CD4-positive, alpha-beta memory T cell (primary cell): Measurements from ENCODE around the gene CAMSAP1. TPM values are rescaled to one million over a fixed set of nuclear protein-coding genes. Genes with fewer than 3 reads are reported as not detected.
"Not testable (repeated sequence)": the region's sequence is repeated elsewhere in the genome, so short reads cannot be mapped to it uniquely, and the experiment has no call there.

Experiments
- CTCF ChIA-PET: fragments of 350-600 bp; sonication (Branson Sonifier 250); formaldehyde crosslinking; loops from one replicate; lab custom pipeline; 2021; ENCODE audit warnings: inconsistent platforms; ENCODE audit not compliant: partially characterized antibody; lab: Charles Lee
- POLR2A ChIA-PET: fragments of 350-600 bp; sonication (Branson Sonifier 250); formaldehyde crosslinking; loops from one replicate; lab custom pipeline; 2021; ENCODE audit not compliant: partially characterized antibody; lab: Charles Lee
- DNase-seq, 5 donors: peaks; one replicate each; pipeline versions ENCODE4 v3.0.0 to v3.0.0-alpha.2; 2020 to 2022; ENCODE audit warnings: mixed read lengths in 1 of 5
- H3K27ac ChIP-seq: one replicate; pipeline ENCODE4 v1.7.0; 2013; ENCODE audit warnings: low read depth, low read length
- H3K27me3 ChIP-seq: 2 replicates; pipeline ENCODE4 v1.7.0; 2013; ENCODE audit warnings: mild to moderate bottlenecking, low read length, moderate library complexity; ENCODE audit not compliant: insufficient read depth
- H3K36me3 ChIP-seq: 2 replicates; pipeline ENCODE4 v1.7.0; 2013; ENCODE audit warnings: mild to moderate bottlenecking, low read length, moderate library complexity; ENCODE audit not compliant: insufficient read depth
- H3K4me1 ChIP-seq: 2 replicates; pipeline ENCODE4 v1.7.0; 2013; ENCODE audit warnings: mild to moderate bottlenecking, low read length, moderate library complexity; ENCODE audit not compliant: insufficient read depth
- H3K4me3 ChIP-seq, 2 donors: one replicate each; pipeline ENCODE4 v1.7.0; 2013; ENCODE audit warnings: low read length in 2 of 2, mild to moderate bottlenecking in 1 of 2
- H3K9me3 ChIP-seq, 2 donors: one replicate each; pipeline ENCODE4 v1.7.0; 2013; ENCODE audit warnings: low read length in 2 of 2, control low read depth in 1 of 2; ENCODE audit not compliant: control insufficient read depth in 1 of 2
- H3K27ac Mint-ChIP-seq, 7 donors: one replicate each; pipeline ENCODE4 v1.8.0; 2020 to 2021; ENCODE audit warnings: mixed read lengths in 7 of 7, mild to moderate bottlenecking in 6 of 7, inconsistent platforms in 3 of 7, moderate library complexity in 3 of 7
- H3K27me3 Mint-ChIP-seq, 2 donors: one replicate each; pipeline ENCODE4 v1.8.0; 2020 to 2021; ENCODE audit warnings: mixed read lengths in 2 of 2
- H3K36me3 Mint-ChIP-seq, 2 donors: one replicate each; pipeline ENCODE4 v1.8.0; 2020 to 2021; ENCODE audit warnings: mixed read lengths in 2 of 2, inconsistent platforms in 1 of 2, mild to moderate bottlenecking in 1 of 2
- H3K4me1 Mint-ChIP-seq, 4 donors: one replicate each; pipeline ENCODE4 v1.8.0; 2020 to 2021; ENCODE audit warnings: mixed read lengths in 4 of 4, mild to moderate bottlenecking in 1 of 4
- H3K4me3 Mint-ChIP-seq, 8 donors: one replicate each; pipeline ENCODE4 v1.8.0; 2020 to 2021; ENCODE audit warnings: mixed read lengths in 8 of 8, mild to moderate bottlenecking in 7 of 8, moderate library complexity in 6 of 8, inconsistent platforms in 3 of 8
- H3K9me3 Mint-ChIP-seq, 8 donors: one replicate each; pipeline ENCODE4 v1.8.0; 2020 to 2021; ENCODE audit warnings: mixed read lengths in 8 of 8, mild to moderate bottlenecking in 5 of 8, inconsistent platforms in 3 of 8, moderate library complexity in 1 of 8
- intact Hi-C: fragments of 100-400 bp; cut with micrococcal nuclease; formaldehyde crosslinking; loops from one replicate; pipeline ENCODE4 v1.15.1; 2023
- polyA plus RNA-seq, 2 donors: library from polyadenylated mRNA; unstranded; fragments of 300-500 nt; fragmentation: Illumina TruSeq; gene quantifications; one replicate each; pipeline ENCODE4 v1.2.3, GENCODE V29; 2021
- total RNA-seq, 2 experiments: library from RNA; stranded (reverse); gene quantifications; one replicate each; pipeline ENCODE4 v1.2.3, GENCODE V29; 2021

Gene CAMSAP1
- total and polyA plus RNA-seq, 4 experiments from 2014 or later = 0.76 to 51.7 (median 22.5) TPM

DNA sequence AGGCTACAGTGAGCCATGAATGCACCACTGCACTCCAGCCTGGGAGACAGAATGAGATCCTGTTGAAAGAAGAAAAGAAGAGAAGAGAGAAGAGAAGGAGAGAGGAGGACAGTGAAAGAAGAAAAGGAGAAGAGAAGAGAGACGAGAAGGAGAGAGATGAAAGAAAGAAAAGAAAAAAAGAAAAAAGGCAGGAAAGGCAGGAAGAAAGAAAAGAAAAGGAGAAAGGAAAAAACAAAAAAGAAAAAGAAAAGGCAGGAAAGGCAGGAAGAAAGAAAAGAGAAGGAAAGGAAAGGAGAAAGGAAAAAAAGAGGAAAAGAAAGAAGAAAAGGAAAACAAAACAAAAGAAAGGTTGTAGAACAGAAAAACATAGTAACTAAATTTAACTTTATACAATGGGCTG lies 14.2 kb downstream of the CAMSAP1 start:
- H3K4me3 Mint-ChIP-seq = peak overlapping the region in 5 of 8 donors; percentile 3 to 32 (median 16)
- H3K4me1 Mint-ChIP-seq = peaks cover 50 to 89% (median 67%) of the 10 kb centered on the region in 4 donors
- H3K9me3 ChIP-seq = no peaks in the 10 kb centered on the region
- no peak overlapping the region for H3K4me3 ChIP-seq
- no peak for DNase-seq
- H3K27me3 ChIP-seq = no peaks in the 10 kb centered on the region
- H3K27ac ChIP-seq = no peak overlapping the region
- POLR2A ChIA-PET = no interaction called here
- intact Hi-C loops = no loop called here
- no peaks in the 10 kb centered on the region for H3K9me3 Mint-ChIP-seq
- CTCF ChIA-PET = no interaction called here
- H3K36me3 ChIP-seq = no peaks in the 10 kb centered on the region
- peaks cover 2 to 3% of the 10 kb centered on the region in 2 donors for H3K36me3 Mint-ChIP-seq
- peak overlapping the region in 5 of 7 donors; percentile 14 to 43 (median 29) for H3K27ac Mint-ChIP-seq
- H3K4me1 ChIP-seq = peaks cover 45% of the 10 kb centered on the region
- H3K27me3 Mint-ChIP-seq = no peaks in the 10 kb centered on the region

GRCh38 chr9:135892327-135892726 lies 15.0 kb downstream of the CAMSAP1 start:
- peaks cover 52% of the 10 kb centered on the region for H3K4me1 ChIP-seq
- POLR2A ChIA-PET, H3K9me3 ChIP-seq, H3K27me3 ChIP-seq, DNase-seq, H3K9me3 Mint-ChIP-seq, H3K27me3 Mint-ChIP-seq, H3K4me3 ChIP-seq, CTCF ChIA-PET, H3K36me3 ChIP-seq, H3K36me3 Mint-ChIP-seq, intact Hi-C loops, H3K27ac ChIP-seq: not testable (repeated sequence)
- Mint-ChIP-seq H3K4me1 (peaks cover 52 to 92% (median 68%) of the 10 kb centered on the region in 4 donors), H3K4me3 (peak overlapping the region in 2 of 8 donors; percentile 5 to 10), H3K27ac (peak overlapping the region in 1 of 7 donors; percentile 14)

GRCh38 chr9:135891027-135891631 lies 16.2 kb downstream of the CAMSAP1 start:
- Mint-ChIP-seq H3K27ac (peak overlapping the region in 1 of 7 donors; percentile 61), H3K4me1 (peaks cover 55 to 96% (median 72%) of the 10 kb centered on the region in 4 donors)

DNA sequence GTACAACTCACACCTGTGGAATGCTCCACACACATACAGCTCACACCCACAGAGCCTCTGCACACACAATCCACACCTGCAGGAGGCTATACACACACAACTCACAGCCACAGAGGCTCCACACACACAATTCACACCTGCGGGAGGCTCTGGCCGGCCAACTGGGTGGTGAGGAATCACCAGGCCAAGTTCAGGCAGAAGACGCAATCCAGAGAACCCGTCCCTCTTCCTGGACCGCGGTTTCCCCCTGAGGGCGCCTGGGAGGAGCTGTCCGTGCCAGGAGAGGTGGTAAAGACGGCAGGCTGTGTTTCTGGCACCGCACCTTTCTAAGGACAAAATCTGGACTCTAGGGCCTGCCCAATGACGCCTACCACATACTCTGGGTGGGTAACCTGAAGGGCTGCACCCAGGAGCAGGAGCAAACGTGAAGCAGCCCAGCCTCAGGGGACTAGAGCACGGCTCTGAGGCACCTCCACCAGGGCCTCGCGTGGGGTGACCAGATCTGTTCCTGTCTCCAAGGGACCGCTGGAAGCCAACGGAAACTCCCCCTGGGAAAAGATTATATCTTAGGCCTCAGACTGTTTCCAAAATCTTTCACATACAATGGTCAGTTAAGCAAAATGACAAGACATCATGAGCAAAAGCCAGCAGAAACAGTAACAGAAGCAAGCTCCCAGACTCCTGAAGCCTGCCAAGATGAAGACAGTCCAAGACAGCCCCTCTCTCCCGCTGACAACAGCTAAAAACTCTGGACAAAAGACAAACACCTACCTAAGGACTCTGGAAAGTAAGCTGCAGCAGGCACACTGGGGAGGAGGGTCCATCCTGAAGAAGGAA lies 16.9 kb downstream of the CAMSAP1 start:
- Mint-ChIP-seq H3K36me3 (no peaks in the 10 kb centered on the region), H3K4me3 (no peak overlapping the region), H3K27ac (peak overlapping the region in 2 of 7 donors; percentile 26 to 72), H3K4me1 (peaks cover 59 to 96% (median 72%) of the 10 kb centered on the region in 4 donors), H3K27me3 (no peaks in the 10 kb centered on the region), H3K9me3 (no peaks in the 10 kb centered on the region)
- Histone ChIP-seq H3K9me3 (no peaks in the 10 kb centered on the region), H3K27ac (no peak overlapping the region), H3K27me3 (no peaks in the 10 kb centered on the region), H3K36me3 (no peaks in the 10 kb centered on the region), H3K4me3 (no peak overlapping the region), H3K4me1 (peaks cover 69% of the 10 kb centered on the region)
- DNase-seq = no peak
- POLR2A ChIA-PET = interaction anchor here (1.5 kb wide), 1 partner anchor 15 kb away, joined by 4 read pairs; no protein-coding TSS in a partner anchor
- intact Hi-C loops = no loop called here
- CTCF ChIA-PET = no interaction called here

More at GRCh38 chr9:135891027-135891631, 16.2 kb downstream of the CAMSAP1 start:
- intact Hi-C loops = no loop called here
- H3K27me3 Mint-ChIP-seq = no peaks in the 10 kb centered on the region
- Histone ChIP-seq H3K4me3 (no peak overlapping the region), H3K4me1 (peaks cover 64% of the 10 kb centered on the region), H3K27ac (no peak overlapping the region), H3K9me3 (no peaks in the 10 kb centered on the region), H3K36me3 (no peaks in the 10 kb centered on the region), H3K27me3 (no peaks in the 10 kb centered on the region)
- no peak for DNase-seq
- H3K4me3 Mint-ChIP-seq = no peak overlapping the region
- no peaks in the 10 kb centered on the region for H3K36me3 Mint-ChIP-seq
- ChIA-PET CTCF (no interaction called here), POLR2A (interaction anchor here (1.5 kb wide), 1 partner anchor 14 kb away, joined by 4 read pairs; no protein-coding TSS in a partner anchor)
- H3K9me3 Mint-ChIP-seq = no peaks in the 10 kb centered on the region

- ChIA-PET POLR2A (no interaction called here), CTCF (no interaction called here)
- Histone ChIP-seq H3K4me3 (no peak overlapping the region), H3K27me3 (no peaks in the 10 kb centered on the region), H3K4me1 (peaks cover 75% of the 10 kb centered on the region), H3K27ac (no peak overlapping the region), H3K36me3 (no peaks in the 10 kb centered on the region), H3K9me3 (no peaks in the 10 kb centered on the region)
- Mint-ChIP-seq H3K27ac (peak overlapping the region in 3 of 7 donors; percentile 48 to 76 (median 73)), H3K9me3 (no peaks in the 10 kb centered on the region), H3K27me3 (no peaks in the 10 kb centered on the region), H3K36me3 (no peaks in the 10 kb centered on the region), H3K4me3 (no peak overlapping the region), H3K4me1 (peaks cover 59 to 96% (median 71%) of the 10 kb centered on the region in 4 donors)
- DNase-seq = no peak
- intact Hi-C loops = no loop called here
Observed at GRCh38 chr9:135889564-135890189, 17.7 kb downstream of the CAMSAP1 start.

DNA sequence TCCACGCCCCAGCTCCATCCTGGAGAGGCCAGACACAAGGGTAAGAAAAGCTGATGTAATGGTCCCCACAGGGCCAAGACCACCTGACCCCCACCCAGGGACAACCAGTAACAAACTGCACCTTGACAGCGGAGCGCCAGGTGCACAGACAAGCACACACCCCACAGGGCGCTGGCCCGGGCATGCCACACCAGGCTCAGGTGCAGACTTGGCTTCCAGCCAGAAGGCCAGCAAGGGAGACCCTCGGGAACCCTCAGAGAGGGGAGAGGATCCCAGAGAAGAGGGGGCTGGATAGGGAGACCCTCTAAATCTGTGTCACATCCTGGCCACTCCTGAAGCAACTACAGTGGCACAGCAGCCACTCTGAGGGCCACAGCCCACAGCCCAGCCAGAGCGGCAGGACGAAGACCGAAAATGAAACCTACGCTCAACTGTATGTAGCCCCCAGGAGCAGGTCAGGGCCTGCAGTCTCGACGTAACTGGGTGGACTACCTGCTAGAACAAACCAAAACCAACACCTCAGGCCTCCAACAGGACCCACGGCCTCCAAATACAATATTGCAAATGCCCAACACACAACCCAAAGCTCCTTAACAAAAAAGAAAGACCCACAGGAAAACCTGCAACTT lies 18.5 kb downstream of the CAMSAP1 start:
- ChIA-PET CTCF (interaction anchor here (1.7 kb wide), 1 partner anchor 10 kb away, joined by 3 read pairs; no protein-coding TSS in a partner anchor), POLR2A (no interaction called here)
- H3K27me3 Mint-ChIP-seq = no peaks in the 10 kb centered on the region
- H3K27ac Mint-ChIP-seq = peak overlapping the region in 5 of 7 donors; percentile 55 to 80 (median 73)
- peaks cover 64 to 98% (median 75%) of the 10 kb centered on the region in 4 donors for H3K4me1 Mint-ChIP-seq
- H3K27me3 ChIP-seq = no peaks in the 10 kb centered on the region
- DNase-seq = no peak
- no peaks in the 10 kb centered on the region for H3K36me3 Mint-ChIP-seq
- no peak overlapping the region for H3K27ac ChIP-seq
- peak overlapping the region in 4 of 8 donors; percentile 1 to 43 (median 34) for H3K4me3 Mint-ChIP-seq
- no peaks in the 10 kb centered on the region for H3K9me3 Mint-ChIP-seq
- peaks cover 75% of the 10 kb centered on the region for H3K4me1 ChIP-seq
- H3K9me3 ChIP-seq = no peaks in the 10 kb centered on the region
- no peak overlapping the region for H3K4me3 ChIP-seq
- intact Hi-C loops = no loop called here
- H3K36me3 ChIP-seq = no peaks in the 10 kb centered on the region
